HepG2 (cell line): ENCODE results near the gene C19orf73. TPM values are rescaled to one million over a fixed set of nuclear protein-coding genes. Genes with fewer than 3 reads are reported as not detected.
A peak's percentile ranks its signal among the peaks of the same experiment; 100 is the strongest.

ENCODE experiments used
- FOXK2 ChIP-seq: fragments of 450-650 bp; IDR thresholded peaks from 2 replicates; pipeline ENCODE4 v1.6.1; 2016
- HES4 ChIP-seq: sonication (generic); formaldehyde crosslinking; IDR thresholded peaks from 2 replicates; pipeline ENCODE4 v1.9.0; 2021; ENCODE audit warnings: mild to moderate bottlenecking, missing genetic modification reagents, borderline replicate concordance
- MED8 ChIP-seq: sonication (generic); formaldehyde crosslinking; IDR thresholded peaks from 2 replicates; pipeline ENCODE4 v1.8.1; 2023; ENCODE audit warnings: mild to moderate bottlenecking, missing genetic modification reagents; ENCODE audit not compliant: insufficient replicate concordance
- MIXL1 ChIP-seq: IDR thresholded peaks from 2 replicates; pipeline ENCODE4 v1.6.1; 2016
- SOX6 ChIP-seq, 2 experiments: fragments of 450-650 bp in 1 of 2; sonication (generic) in 1 of 2; formaldehyde crosslinking in 1 of 2; IDR thresholded peaks; 2 replicates each; pipeline versions ENCODE4 v1.4.0 to v1.6.1; 2017 to 2020; ENCODE audit warnings: antibody characterized with exemption in 1 of 2, mild to moderate bottlenecking in 1 of 2, missing genetic modification reagents in 1 of 2
- ZMYM2 ChIP-seq: sonication (generic); formaldehyde crosslinking; IDR thresholded peaks from 2 replicates; pipeline ENCODE4 v1.8.0; 2022; ENCODE audit warnings: mild to moderate bottlenecking, missing genetic modification reagents
- ZNF256 ChIP-seq: sonication (generic); formaldehyde crosslinking; conservative IDR thresholded peaks from 2 replicates; pipeline ENCODE4 v1.4.0; 2020; ENCODE audit warnings: missing genetic modification reagents
- polyA plus RNA-seq, 8 experiments: library from polyadenylated mRNA; depleted of rRNA in 3 of 8; stranded (reverse) in 7 of 8; unstranded in 1 of 8; fragments of >200 nt; fragmentation: Illumina TruSeq in 4 of 8; extraction: Trizol in 4 of 8; gene quantifications; 2 replicates each; pipeline versions ENCODE4 v1.2.1 to v1.2.3, GENCODE V29; 2011 to 2016; ENCODE audit warnings: low read depth in 4 of 8, missing spikeins in 1 of 8, mixed read lengths in 1 of 8; ENCODE audit not compliant: insufficient read depth in 1 of 8
- total RNA-seq, 5 experiments: library from RNA; depleted of rRNA; stranded (reverse); fragments of >200 nt; fragmentation: Illumina TruSeq; extraction: Trizol; gene quantifications; 2 replicates each; pipeline ENCODE4 v1.2.3, GENCODE V29; 2016; ENCODE audit warnings: low read depth in 1 of 5
- TF ChIP-seq, protein P1 (sequence below): sonication (generic); formaldehyde crosslinking; IDR thresholded peaks from 2 replicates; pipeline ENCODE4 v1.4.0; 2020; ENCODE audit warnings: missing genetic modification reagents, borderline replicate concordance
- TF ChIP-seq, protein P2 (sequence below): sonication (generic); formaldehyde crosslinking; IDR thresholded peaks from 2 replicates; pipeline ENCODE4 v1.8.0; 2022; ENCODE audit warnings: mild to moderate bottlenecking, missing genetic modification reagents, moderate library complexity
- TF ChIP-seq, protein P3 (sequence below): sonication (generic); formaldehyde crosslinking; IDR thresholded peaks from 2 replicates; pipeline ENCODE4 v1.8.1; 2023; ENCODE audit warnings: mild to moderate bottlenecking, missing genetic modification reagents
- TF ChIP-seq, protein P4 (sequence below): sonication (generic); formaldehyde crosslinking; IDR thresholded peaks from 2 replicates; pipeline ENCODE4 v1.5.0; 2020; ENCODE audit warnings: mild to moderate bottlenecking, missing genetic modification reagents, borderline replicate concordance

C19orf73 gene
- total and polyA plus RNA-seq, 2 of the 13 experiments (the other 11 are each of a cell fraction or from before 2014, with no cell fraction given), result 1.4 to 1.5 TPM

DNA sequence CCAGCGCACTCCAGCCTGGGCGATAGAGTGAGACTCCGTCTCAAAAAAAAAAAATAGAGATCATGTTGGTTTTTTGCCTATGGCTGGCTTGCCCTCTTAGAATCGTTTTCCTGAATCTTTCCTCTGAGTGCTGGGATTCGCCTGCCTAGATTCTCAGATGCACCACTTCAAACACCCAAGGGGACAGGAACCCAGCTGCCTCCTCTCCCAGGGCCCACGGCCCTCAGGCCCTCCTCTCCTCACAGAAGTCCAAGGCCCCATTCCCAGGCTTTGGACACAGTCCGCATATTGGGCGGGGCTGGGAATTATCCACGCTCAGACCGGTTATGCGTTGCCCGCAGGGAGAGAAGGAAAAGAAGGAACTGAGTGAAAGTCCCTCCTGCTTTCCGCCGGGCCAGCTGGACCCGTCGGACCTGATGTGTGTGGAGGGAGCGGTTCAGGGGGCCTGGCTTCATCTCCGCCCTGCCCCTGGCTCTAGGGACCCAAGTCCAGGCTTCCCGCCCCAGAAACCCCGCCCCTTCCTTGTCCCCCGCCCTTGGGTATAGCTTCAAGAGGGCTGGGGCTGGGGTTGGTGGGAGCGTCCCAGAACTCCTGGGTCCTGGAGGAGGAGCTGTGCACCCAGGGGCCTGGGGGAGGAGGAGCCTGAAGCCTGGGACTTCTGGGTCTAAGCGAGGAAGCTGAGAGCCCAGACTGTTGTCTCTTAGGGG, 6.2 kb upstream of the C19orf73 start (continued):
- TF ChIP-seq, protein P1, sequence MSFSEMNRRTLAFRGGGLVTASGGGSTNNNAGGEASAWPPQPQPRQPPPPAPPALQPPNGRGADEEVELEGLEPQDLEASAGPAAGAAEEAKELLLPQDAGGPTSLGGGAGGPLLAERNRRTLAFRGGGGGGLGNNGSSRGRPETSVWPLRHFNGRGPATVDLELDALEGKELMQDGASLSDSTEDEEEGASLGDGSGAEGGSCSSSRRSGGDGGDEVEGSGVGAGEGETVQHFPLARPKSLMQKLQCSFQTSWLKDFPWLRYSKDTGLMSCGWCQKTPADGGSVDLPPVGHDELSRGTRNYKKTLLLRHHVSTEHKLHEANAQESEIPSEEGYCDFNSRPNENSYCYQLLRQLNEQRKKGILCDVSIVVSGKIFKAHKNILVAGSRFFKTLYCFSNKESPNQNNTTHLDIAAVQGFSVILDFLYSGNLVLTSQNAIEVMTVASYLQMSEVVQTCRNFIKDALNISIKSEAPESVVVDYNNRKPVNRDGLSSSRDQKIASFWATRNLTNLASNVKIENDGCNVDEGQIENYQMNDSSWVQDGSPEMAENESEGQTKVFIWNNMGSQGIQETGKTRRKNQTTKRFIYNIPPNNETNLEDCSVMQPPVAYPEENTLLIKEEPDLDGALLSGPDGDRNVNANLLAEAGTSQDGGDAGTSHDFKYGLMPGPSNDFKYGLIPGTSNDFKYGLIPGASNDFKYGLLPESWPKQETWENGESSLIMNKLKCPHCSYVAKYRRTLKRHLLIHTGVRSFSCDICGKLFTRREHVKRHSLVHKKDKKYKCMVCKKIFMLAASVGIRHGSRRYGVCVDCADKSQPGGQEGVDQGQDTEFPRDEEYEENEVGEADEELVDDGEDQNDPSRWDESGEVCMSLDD (CRISPR knock-in tag), result no peak
- TF ChIP-seq SOX6 (IDR thresholded peaks at IDR 0.05) (no peak), SOX6 (CRISPR knock-in tag; IDR thresholded peaks at IDR 0.05) (no peak), MIXL1 (CRISPR knock-in tag) (no peak), ZNF256 (no peak), ZMYM2 (CRISPR knock-in tag) (no peak), MED8 (no peak), FOXK2 (no peak), HES4 (no peak)
- TF ChIP-seq, protein P2, sequence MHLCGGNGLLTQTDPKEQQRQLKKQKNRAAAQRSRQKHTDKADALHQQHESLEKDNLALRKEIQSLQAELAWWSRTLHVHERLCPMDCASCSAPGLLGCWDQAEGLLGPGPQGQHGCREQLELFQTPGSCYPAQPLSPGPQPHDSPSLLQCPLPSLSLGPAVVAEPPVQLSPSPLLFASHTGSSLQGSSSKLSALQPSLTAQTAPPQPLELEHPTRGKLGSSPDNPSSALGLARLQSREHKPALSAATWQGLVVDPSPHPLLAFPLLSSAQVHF (CRISPR knock-in tag), result no peak
- TF ChIP-seq, protein P3, sequence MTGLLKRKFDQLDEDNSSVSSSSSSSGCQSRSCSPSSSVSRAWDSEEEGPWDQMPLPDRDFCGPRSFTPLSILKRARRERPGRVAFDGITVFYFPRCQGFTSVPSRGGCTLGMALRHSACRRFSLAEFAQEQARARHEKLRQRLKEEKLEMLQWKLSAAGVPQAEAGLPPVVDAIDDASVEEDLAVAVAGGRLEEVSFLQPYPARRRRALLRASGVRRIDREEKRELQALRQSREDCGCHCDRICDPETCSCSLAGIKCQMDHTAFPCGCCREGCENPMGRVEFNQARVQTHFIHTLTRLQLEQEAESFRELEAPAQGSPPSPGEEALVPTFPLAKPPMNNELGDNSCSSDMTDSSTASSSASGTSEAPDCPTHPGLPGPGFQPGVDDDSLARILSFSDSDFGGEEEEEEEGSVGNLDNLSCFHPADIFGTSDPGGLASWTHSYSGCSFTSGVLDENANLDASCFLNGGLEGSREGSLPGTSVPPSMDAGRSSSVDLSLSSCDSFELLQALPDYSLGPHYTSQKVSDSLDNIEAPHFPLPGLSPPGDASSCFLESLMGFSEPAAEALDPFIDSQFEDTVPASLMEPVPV (CRISPR knock-in tag), result no peak
- TF ChIP-seq, protein P4, sequence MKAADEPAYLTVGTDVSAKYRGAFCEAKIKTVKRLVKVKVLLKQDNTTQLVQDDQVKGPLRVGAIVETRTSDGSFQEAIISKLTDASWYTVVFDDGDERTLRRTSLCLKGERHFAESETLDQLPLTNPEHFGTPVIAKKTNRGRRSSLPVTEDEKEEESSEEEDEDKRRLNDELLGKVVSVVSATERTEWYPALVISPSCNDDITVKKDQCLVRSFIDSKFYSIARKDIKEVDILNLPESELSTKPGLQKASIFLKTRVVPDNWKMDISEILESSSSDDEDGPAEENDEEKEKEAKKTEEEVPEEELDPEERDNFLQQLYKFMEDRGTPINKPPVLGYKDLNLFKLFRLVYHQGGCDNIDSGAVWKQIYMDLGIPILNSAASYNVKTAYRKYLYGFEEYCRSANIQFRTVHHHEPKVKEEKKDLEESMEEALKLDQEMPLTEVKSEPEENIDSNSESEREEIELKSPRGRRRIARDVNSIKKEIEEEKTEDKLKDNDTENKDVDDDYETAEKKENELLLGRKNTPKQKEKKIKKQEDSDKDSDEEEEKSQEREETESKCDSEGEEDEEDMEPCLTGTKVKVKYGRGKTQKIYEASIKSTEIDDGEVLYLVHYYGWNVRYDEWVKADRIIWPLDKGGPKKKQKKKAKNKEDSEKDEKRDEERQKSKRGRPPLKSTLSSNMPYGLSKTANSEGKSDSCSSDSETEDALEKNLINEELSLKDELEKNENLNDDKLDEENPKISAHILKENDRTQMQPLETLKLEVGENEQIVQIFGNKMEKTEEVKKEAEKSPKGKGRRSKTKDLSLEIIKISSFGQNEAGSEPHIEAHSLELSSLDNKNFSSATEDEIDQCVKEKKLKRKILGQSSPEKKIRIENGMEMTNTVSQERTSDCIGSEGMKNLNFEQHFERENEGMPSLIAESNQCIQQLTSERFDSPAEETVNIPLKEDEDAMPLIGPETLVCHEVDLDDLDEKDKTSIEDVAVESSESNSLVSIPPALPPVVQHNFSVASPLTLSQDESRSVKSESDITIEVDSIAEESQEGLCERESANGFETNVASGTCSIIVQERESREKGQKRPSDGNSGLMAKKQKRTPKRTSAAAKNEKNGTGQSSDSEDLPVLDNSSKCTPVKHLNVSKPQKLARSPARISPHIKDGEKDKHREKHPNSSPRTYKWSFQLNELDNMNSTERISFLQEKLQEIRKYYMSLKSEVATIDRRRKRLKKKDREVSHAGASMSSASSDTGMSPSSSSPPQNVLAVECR, result peak; percentile 24; the same call in 1 of the 2 replicates
